HL-60 (cell line): ENCODE data around the gene CREBBP.

ENCODE experiments used
- POLR2AphosphoS5 ChIP-seq: IDR thresholded peaks from 2 replicates; pipeline ENCODE4 v1.6.1; 2012; ENCODE audit warnings: low read depth
- TF ChIP-seq, protein P1 (sequence below): IDR thresholded peaks from one replicate; pipeline ENCODE4 v1.5.1; 2011; ENCODE audit warnings: low read length, control low read depth, inconsistent platforms; ENCODE audit not compliant: insufficient read depth

- TF ChIP-seq POLR2AphosphoS5 = no peak
- TF ChIP-seq, protein P1, sequence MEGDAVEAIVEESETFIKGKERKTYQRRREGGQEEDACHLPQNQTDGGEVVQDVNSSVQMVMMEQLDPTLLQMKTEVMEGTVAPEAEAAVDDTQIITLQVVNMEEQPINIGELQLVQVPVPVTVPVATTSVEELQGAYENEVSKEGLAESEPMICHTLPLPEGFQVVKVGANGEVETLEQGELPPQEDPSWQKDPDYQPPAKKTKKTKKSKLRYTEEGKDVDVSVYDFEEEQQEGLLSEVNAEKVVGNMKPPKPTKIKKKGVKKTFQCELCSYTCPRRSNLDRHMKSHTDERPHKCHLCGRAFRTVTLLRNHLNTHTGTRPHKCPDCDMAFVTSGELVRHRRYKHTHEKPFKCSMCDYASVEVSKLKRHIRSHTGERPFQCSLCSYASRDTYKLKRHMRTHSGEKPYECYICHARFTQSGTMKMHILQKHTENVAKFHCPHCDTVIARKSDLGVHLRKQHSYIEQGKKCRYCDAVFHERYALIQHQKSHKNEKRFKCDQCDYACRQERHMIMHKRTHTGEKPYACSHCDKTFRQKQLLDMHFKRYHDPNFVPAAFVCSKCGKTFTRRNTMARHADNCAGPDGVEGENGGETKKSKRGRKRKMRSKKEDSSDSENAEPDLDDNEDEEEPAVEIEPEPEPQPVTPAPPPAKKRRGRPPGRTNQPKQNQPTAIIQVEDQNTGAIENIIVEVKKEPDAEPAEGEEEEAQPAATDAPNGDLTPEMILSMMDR = no peak
These were observed 54.6 kb downstream of the CREBBP start for GRCh38 chr16:3825940-3826339.
